ENCODE data around the gene PRR23C.

The PRR23C gene

GRCh38 chr3:138995706-138996105 lies 49.0 kb downstream of the PRR23C start:
- no peak for DNase-seq (ENCODE audit: low read depth)
